Activated CD4-positive, alpha-beta memory T cell treated with anti-CD3 and anti-CD28 coated beads, Interleukin-2, amount 10 ng/mL, durations not matched to agents 7 days and 5 days (primary cell): ENCODE results near the gene SUPT3H. TPM values are rescaled to one million over a fixed set of nuclear protein-coding genes. Genes with fewer than 3 reads are reported as not detected.

Experiments
- CTCF ChIA-PET: fragments of 350-600 bp; sonication (Branson Sonifier 250); formaldehyde crosslinking; loops from one replicate; lab custom pipeline; 2021; ENCODE audit warnings: antibody characterized with exemption, inconsistent platforms; lab: Charles Lee
- POLR2A ChIA-PET: fragments of 350-600 bp; sonication (Branson Sonifier 250); formaldehyde crosslinking; loops from one replicate; lab custom pipeline; 2021; ENCODE audit warnings: antibody characterized with exemption; lab: Charles Lee
- DNase-seq: peaks from one replicate; pipeline ENCODE4 v3.0.0-alpha.2; 2020
- H3K27ac Mint-ChIP-seq: one replicate; pipeline ENCODE4 v1.8.0; 2021; ENCODE audit warnings: mild to moderate bottlenecking, mixed read lengths
- H3K27me3 Mint-ChIP-seq: one replicate; pipeline ENCODE4 v1.8.0; 2021; ENCODE audit warnings: mixed read lengths
- H3K36me3 Mint-ChIP-seq: one replicate; pipeline ENCODE4 v1.8.0; 2021; ENCODE audit warnings: low read depth, mixed read lengths
- H3K4me1 Mint-ChIP-seq: one replicate; pipeline ENCODE4 v1.8.0; 2021; ENCODE audit warnings: mixed read lengths
- H3K4me3 Mint-ChIP-seq: one replicate; pipeline ENCODE4 v1.8.0; 2021; ENCODE audit warnings: mild to moderate bottlenecking, mixed read lengths
- H3K9me3 Mint-ChIP-seq: one replicate; pipeline ENCODE4 v1.8.0; 2021; ENCODE audit warnings: mixed read lengths
- total RNA-seq, 2 experiments: library from RNA; stranded (reverse); gene quantifications; one replicate each; pipeline ENCODE4 v1.2.3, GENCODE V29; 2021

SUPT3H gene
- total RNA-seq, 2 experiments from 2014 or later, result 7.4 to 9.7 TPM

DNA sequence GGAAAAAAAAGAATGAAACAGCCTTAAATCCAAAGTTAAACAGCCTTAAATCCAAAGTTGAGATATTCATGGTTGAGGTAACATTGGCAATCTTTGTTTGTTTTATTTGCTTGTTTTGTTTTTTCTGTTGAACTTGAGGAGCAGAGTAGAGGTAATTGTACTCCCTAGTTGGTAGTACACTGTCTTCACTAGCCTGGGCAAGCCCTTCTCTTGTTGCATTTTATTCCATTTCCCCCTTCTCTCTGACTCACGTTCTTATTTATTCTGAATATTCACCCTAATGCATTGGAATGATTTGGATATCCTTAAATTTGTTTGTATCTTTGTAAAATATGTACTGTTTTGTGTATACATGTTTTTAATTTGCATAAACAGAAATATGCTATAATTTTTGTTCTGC lies 592.6 kb downstream of the SUPT3H start:
- H3K9me3 Mint-ChIP-seq, result peaks cover 12% of the 10 kb centered on the region
- POLR2A ChIA-PET, result no interaction called here
- peaks cover 10% of the 10 kb centered on the region for H3K4me1 Mint-ChIP-seq
- H3K4me3 Mint-ChIP-seq, result no peak overlapping the region
- no peak for DNase-seq
- peaks cover 19% of the 10 kb centered on the region for H3K36me3 Mint-ChIP-seq
- CTCF ChIA-PET, result no interaction called here
- no peak overlapping the region for H3K27ac Mint-ChIP-seq
- H3K27me3 Mint-ChIP-seq, result no peaks in the 10 kb centered on the region

DNA sequence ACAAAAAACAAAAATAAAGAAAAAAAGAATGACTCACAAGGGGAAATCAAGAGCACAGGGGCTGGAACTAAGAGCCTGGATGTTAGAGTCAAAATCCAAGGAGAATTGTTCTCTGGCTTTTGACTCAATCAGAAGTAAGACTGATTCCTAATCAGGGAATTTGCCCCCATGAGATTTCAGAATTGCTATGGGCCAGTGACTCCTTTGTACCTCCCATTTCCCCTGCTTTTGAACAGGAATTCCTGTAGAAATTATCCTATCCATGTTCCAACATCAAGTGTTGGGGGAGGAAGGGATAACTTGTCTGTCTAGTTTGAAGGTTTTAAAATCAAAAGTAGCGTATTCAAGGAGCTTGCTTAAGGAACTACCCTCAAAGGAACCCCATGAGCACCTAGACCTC lies 593.5 kb downstream of the SUPT3H start:
- Mint-ChIP-seq H3K4me1 (peaks cover 10% of the 10 kb centered on the region), H3K27ac (no peak overlapping the region), H3K27me3 (no peaks in the 10 kb centered on the region), H3K36me3 (peaks cover 19% of the 10 kb centered on the region), H3K9me3 (peaks cover 15% of the 10 kb centered on the region), H3K4me3 (no peak overlapping the region)
- ChIA-PET CTCF (no interaction called here), POLR2A (no interaction called here)
- DNase-seq, result no peak

DNA sequence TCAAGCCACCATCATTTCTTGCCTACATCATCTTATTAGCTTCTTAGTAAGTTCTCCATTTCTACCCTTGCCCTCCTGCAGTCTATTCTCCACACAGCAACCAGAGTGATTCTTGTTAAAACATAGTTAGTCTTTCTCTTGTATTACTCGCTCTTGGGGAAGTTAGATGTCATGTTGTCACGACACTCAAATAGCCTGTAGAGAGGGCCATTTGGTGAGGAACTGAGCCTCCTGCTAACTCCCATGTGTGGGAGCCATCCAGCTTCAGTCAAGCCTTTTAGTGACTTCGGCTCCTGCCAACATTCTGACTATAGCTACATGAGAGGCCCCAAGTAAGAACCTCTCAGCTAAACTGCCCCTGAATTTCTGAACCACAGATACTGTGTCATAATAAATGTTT lies 594.8 kb downstream of the SUPT3H start:
- H3K27ac Mint-ChIP-seq, result no peak overlapping the region
- no peak overlapping the region for H3K4me3 Mint-ChIP-seq
- DNase-seq, result no peak
- no peaks in the 10 kb centered on the region for H3K27me3 Mint-ChIP-seq
- CTCF ChIA-PET, result no interaction called here
- peaks cover 19% of the 10 kb centered on the region for H3K36me3 Mint-ChIP-seq
- POLR2A ChIA-PET, result no interaction called here
- H3K9me3 Mint-ChIP-seq, result peaks cover 15% of the 10 kb centered on the region
- peaks cover 7% of the 10 kb centered on the region for H3K4me1 Mint-ChIP-seq

DNA sequence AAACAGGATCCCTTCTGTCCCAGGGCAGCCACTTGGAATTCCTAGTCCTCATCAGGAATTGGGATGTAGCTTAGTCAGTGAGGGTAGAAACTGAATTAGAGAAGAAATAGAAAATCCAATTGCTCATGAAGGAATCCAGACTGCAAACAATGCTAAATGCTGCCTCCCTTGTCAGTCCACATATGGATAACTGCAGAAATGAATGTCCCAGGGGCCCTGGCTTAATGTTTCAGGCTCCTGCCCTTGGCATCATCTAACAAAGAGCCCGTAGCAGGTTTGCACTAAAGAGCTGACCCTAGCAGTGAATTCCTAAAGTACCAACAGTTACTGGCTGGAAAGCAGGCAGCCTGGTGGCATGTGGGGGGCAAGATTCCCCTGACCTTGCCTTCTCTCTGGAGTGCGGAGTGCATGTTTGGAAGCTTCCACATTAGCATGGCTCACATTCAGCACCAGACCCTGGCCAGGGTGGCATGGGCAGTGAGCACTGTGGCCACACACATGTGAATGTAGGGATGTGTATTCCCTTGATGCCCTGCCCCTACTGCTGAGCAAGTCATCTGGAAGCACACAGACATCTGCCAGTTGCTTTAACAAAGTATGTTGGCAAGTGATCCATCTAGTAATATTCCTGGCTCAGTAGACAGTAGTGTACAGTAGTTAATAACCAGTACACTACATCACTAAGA lies 595.7 kb downstream of the SUPT3H start:
- H3K27me3 Mint-ChIP-seq, result no peaks in the 10 kb centered on the region
- ChIA-PET POLR2A (no interaction called here), CTCF (no interaction called here)
- H3K4me1 Mint-ChIP-seq, result no peaks in the 10 kb centered on the region
- H3K9me3 Mint-ChIP-seq, result peaks cover 12% of the 10 kb centered on the region
- H3K4me3 Mint-ChIP-seq, result no peak overlapping the region
- DNase-seq, result no peak
- H3K27ac Mint-ChIP-seq, result no peak overlapping the region
- H3K36me3 Mint-ChIP-seq, result peaks cover 15% of the 10 kb centered on the region

DNA sequence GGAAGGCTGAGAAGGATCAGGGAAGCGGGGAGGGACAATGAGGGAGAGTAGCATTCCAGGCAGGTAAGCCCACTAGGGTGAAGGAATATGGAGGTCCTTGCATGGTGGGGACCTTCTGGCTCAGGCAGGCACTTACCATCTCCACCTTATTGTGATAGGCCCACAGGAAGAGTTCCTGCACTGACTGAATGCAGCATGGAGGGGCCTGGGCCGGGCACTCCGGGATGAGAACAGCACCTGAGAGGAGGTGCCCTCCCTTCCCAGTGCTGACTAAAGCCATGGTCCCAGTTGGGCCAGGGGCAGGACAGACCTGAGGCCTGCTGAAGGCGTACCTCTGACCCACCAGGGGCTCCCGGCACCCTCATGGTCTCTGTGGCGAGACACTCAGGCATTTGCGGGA lies 597.6 kb downstream of the SUPT3H start:
- no peaks in the 10 kb centered on the region for H3K27me3 Mint-ChIP-seq

DNA sequence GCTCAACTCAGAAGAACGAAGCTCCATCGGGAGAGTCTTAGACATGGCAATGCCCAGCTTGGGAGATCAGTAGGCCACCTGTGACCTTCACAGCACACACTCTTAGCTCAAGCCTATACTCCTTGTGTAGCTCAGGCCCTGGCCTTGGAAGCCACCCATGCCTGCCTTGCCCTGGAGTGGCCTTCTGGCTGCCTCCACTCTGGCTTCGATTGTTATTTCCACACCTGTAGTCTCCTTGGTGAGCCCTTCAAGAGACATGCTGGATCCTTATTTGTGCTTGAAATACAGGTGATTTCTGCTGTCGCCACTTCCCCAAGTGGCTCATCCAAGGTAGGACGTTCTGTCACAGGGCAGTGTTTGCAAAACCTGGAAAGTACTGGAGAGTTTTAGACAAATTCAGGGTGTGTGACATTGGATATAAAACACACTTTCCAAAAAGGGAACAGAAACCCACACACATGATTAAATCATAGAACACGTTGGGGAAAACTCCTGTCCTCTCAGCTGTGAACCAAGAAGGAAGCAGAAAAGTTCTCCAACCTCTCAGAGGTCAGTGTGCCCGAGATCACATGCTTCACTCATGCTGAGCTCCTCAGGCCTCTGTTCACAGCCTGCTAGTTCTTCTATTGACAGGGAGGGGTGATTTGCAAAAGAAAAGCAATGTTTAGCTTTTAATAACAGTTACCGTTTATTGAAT lies 598.5 kb downstream of the SUPT3H start:
- peaks cover 10% of the 10 kb centered on the region for H3K36me3 Mint-ChIP-seq
- H3K4me3 Mint-ChIP-seq, result no peak overlapping the region
- H3K4me1 Mint-ChIP-seq, result no peaks in the 10 kb centered on the region
- ChIA-PET POLR2A (no interaction called here), CTCF (no interaction called here)
- H3K9me3 Mint-ChIP-seq, result peaks cover 11% of the 10 kb centered on the region
- no peak overlapping the region for H3K27ac Mint-ChIP-seq
- DNase-seq, result no peak
- H3K27me3 Mint-ChIP-seq, result no peaks in the 10 kb centered on the region

More for the DNA sequence above, 597.6 kb downstream of the SUPT3H start:
- no peak overlapping the region for H3K4me3 Mint-ChIP-seq
- CTCF ChIA-PET, result no interaction called here
- H3K4me1 Mint-ChIP-seq, result no peaks in the 10 kb centered on the region
- H3K27ac Mint-ChIP-seq, result no peak overlapping the region
- peaks cover 9% of the 10 kb centered on the region for H3K9me3 Mint-ChIP-seq
- DNase-seq, result no peak
- peaks cover 12% of the 10 kb centered on the region for H3K36me3 Mint-ChIP-seq
- POLR2A ChIA-PET, result no interaction called here

Other genes starting within 250 kb of the SUPT3H start
- gene RUNX2, start 49.6 kb downstream of the SUPT3H start, total RNA-seq, result 10 to 100 TPM; 42.2 to 43.4 TPM